ENCODE data around the gene MRPL41.
"Not testable (repeated sequence)": the region's sequence is repeated elsewhere in the genome, so short reads cannot be mapped to it uniquely, and the experiment has no call there.

Gene MRPL41

DNA sequence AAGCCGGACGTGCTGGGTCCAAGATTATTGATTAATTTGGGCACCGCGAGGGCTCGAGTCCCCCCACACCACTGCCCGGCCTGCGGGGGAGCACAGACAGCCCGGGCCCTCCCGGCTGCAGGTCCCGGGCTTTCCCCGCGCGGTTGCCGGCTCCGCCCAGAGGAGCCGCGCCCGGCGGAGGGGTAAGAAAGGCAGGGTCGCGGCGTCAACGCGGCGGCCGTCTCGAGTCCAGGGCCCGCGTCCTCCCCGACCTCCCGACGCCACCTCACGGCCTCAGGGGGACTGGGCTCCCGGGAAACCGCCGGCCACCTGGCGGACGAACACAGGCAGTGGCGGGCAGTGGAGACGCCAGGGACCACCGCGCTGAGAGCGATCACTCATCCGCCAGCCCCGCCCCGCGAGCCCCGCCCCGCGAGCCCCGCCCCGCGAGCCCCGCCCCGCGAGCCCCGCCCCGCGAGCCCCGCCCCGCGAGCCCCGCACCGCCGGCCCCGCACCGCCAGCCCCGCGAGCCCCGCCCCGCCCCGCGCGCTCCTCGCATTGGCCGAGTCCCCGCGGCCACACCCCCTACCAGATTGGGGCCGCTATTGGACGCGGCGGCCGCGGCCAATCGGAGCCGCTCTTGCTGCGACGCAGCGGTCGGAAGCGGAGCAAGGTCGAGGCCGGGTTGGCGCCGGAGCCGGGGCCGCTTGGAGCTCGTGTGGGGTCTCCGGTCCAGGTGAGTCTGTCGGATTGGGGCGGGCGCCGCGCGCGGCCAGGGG, at the start of gene MRPL41:
TSS of gene MRPL41 (plus strand) at position 616 of the 758 bp plus-strand sequence. CDS start 203 bp downstream, outside the sequence.
- peak; percentile 84 for DNase-seq (ENCODE audit: low spot score)

DNA sequence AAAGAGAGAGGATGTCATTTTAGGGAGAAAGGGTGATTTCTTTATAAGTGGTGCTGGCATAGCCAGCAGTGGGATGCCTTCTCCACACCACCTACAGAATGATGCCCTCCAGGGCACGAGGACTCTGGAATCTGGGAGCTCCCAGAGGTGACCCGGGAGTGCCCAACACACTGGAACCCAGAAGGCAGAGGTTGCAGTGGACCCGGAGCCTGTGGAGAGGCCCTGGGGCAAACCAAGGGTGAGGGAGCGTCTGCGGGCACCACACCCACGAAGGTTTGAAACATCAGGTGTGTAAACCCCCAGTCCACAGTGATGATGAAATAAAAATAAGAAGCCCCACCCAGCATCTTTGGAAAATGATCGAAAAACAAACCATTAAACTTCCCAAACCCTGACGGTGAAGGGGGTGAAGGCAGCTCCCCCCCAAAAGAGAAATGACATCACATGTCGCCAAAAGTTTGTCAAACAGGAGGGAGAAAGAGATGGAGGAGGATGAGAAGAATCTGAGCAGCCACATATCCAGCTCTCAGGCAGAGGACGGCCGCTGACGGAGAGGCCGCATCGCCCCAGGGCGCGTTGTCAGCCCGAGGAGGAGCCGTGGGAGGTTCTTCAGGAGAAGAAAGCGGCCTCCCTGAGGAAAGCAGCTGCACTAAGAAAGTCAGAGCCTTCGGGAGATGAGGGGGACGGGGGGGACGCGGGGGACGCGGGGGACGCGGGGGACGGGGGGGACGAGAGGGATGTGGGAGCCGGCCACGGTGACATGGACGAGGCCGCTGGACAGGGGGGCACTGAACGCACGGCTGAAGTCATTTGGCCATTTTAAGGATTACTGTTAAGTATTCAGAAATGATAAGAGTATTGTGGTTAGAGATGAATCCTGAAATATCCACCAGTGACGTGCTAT, 49.4 kb upstream of the MRPL41 start:
- DNase-seq (ENCODE audit: low spot score), result no peak

DNA sequence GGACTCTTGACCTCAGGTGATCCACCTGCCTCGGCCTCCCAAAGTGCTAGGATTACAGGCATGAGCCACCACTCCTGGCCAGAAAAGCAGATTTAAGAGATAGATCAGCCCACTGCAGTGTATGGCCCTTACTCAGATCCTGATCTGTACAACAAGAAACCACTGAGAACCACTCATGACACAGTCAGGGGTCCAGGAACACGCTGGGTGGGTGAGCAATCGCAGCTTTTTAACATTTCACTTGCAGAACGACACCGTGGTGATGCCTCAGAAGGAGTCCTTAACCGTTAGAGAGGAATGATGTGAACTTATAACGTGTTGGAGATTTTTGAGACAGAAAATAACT, 47.3 kb upstream of the MRPL41 start:
- DNase-seq (ENCODE audit: low spot score), result no peak

DNA sequence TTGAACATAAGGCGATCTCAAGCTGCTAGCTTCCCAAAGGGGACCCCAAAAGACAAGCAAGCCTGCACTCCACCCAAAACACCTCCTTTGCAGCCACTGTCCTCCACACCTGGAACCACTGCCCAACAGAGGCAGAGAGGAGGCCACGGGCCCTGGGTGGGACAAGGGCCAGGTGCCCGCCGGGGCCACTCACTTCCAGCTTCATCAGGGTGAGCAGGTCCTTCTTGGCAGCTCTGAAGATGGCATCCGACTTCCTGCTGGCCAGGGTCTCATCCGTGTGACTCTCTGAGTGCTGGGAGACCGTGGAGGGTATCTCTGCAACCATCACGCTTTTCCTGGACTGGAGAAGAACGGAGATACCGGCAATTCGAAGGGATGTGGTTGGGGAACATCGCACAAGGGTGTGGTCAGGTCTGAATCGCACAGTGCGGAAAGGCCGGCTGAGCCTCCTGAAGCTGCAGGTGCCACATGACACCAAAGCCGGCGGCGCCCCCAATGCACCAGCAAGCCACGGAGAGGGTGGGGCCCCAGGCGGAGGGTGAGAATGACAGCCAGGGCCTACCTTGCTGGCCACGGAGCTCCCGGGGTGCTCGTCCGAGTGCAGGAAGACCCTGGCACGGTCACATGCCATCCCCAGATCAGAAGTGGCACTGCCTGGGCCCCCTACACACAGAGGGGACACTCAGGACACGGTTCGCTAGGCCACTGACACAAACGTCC, 46.1 kb upstream of the MRPL41 start:
- no peak for DNase-seq (ENCODE audit: low spot score)

DNA sequence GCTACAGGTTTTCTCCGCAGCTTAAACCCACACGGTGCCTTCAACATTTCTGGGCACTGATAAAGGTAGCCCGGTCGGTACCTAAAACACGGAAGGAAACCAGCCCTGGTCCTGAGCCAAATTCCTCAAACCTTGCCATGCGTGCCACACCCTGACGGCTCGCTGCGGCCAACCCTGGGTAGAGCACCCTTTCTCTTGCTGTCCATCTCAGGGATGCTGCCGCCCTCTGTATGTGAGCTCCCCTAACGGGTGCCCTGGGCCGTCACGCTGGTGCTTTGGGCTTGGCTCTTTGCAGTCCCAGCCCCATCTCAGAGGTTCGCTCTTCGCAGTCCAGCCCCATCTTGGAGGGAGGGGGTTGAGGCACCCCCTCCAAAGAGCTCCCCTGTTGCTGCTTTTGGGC, 45.4 kb upstream of the MRPL41 start:
- no peak for DNase-seq (ENCODE audit: low spot score)

DNA sequence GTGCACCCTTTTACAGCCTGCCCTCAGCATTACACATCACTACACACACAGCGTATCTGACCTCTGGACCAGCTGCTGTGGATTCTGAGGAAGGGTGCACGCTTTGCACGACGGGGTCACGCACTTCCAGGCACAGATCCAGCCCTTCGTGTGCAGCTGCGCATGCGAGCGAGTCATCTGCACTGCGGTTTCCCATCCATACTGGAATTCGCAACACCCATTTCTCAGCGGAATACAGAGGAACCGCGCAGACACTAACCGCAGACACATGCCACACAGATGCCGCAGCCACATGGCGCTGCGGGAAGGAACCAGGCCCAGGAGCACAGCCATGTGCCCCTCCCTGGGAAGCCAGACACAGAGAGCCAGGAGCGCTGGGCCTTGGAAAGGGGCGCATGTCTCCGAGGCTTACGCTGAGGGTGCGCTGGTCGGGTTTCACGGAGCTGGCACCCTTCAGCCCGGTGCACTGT, 44.9 kb upstream of the MRPL41 start:
- DNase-seq (ENCODE audit: low spot score), result no peak

DNA sequence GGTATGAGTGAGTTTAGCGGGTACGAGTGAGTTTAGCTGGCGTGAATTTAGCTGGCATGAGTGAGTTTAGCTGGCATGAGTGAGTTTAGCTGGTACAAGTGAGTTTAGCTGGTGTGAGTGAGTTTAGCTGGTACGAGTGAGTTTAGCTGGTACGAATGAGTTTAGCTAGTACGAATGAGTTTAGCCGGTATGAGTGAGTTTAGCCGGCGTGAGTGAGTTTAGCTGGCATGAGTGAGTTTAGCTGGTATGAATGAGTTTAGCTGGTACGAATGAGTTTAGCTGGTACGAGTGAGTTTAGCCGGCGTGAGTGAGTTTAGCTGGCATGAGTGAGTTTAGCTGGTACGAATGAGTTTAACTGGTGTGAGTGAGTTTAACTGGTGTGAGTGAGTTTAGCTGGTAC, 42.5 kb upstream of the MRPL41 start:
- no peak for DNase-seq (ENCODE audit: low spot score)

DNA sequence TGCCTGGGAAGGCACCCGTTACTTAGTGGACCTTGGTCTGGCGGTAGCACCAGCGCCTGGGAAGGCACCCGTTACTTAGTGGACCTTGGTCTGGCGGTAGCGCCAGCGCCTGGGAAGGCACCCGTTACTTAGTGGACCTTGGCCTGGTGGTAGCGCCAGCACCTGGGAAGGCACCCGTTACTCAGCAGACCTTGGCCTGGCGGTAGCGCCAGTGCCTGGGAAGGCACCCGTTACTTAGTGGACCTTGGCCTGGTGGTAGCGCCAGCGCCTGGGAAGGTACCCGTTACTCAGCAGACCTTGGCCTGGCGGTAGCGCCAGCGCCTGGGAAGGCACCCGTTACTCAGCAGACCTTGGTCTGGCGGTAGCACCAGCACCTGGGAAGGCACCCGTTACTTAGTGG, 40.6 kb upstream of the MRPL41 start:
- DNase-seq (ENCODE audit: low spot score), result not testable (repeated sequence)

DNA sequence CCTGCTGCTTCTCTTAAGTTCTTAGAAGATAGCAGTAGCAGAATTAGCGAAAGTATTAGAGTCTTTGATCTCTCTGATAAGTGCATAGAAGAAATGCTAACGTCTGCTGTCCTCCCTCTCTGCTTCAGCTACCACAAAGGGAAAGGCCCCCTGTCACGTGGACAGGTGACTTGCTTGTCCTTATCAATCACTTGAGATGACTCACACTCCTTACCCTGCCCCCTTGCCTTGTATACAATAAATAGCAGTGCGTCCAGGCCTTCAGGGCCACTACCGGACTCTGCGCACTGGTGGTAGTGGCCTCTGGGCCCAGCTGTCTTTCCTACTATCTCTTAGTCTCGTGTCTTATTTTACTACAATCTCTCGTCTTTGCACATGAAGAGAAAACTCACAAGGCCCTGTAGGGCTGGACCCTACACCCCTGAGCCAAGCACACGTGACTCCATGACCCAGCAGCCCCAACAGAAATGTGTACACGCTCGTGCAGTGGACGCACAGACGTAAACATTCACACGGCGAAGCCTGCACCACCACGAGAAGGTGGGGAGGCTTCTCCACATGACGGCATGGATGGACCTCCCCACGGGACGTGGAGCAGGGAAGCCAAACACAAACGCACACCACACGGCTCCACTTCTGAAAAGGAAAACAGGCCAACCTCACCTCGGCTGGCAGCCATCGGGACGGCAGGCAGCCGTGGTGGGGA, 39.8 kb upstream of the MRPL41 start:
- no peak for DNase-seq (ENCODE audit: low spot score)

DNA sequence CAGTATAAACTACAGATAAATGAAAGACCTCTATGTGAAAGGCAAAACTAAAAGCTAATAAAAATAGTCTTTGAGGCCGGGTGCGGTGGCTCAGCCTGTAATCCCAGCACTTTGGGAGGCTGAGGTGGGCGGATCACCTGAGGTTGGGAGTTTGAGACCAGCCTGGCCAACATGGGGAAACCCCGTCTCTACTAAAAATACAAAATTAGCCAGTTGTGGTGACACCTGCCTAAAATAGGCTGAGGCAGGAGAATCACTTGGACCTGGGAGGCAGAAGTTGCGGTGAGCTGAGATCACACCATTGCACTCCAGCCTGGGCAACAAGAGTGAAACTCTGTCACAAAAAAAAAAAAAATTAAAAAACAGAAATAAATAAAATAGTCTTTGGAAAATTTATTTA, 38.5 kb upstream of the MRPL41 start:
- DNase-seq (ENCODE audit: low spot score), result not testable (repeated sequence)

DNA sequence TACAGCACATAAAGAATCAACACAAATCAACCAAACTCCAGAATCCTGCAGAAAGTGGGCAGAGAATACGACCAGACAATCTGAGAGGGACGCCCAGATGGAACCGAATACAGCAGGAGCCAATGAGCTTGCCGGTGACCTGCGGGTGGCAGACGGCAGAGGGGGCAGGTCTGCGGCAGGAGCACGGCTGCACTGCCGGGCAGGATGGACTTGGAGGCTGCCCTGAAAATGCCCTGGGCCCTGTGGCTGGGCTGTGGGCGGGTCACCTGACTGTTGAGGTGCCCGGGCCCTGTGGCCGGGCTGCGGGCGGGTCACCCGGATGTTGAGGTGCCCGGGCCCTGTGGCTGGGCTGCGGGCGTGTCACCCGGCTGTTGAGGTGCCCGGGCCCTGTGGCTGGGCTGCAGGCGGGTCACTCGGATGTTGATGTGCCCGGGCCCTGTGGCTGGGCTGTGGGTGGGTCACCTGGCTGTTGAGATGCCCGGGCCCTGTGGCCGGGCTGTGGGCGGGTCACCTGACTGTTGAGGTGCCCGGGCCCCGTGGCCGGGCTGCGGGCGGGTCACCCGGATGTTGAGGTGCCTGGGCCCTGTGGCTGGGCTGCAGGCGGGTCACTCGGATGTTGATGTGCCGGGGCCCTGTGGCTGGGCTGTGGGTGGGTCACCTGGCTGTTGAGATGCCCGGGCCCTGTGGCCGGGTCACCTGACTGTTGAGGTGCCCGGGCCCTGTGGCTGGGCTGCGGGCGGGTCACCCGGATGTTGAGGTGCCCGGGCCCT, 37.7 kb upstream of the MRPL41 start:
- not testable (repeated sequence) for DNase-seq (ENCODE audit: low spot score)

DNA sequence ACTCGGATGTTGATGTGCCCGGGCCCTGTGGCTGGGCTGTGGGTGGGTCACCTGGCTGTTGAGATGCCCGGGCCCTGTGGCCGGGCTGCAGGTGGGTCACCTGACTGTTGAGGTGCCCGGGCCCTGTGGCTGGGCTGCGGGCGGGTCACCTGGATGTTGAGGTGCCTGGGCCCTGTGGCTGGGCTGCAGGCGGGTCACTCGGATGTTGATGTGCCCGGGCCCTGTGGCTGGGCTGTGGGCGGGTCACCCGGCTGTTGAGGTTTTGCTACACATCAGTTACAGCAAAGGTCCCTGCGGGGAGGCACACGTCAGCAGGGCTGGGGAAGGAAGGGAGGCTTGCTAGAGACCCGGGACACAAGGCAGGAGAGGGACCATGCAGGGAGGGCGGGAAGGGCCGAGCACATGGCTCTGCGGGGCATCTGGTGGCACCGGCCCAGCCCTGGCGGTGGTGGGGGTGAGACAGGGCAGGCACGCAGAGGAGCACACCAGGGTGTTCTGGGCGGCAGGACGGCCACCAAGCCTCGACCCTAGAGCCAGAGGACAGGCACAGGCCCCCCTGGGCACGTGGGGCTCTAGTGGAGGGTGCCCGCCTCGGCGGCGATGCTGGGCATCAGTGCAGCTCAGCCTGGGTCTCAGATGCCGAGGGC, 36.9 kb upstream of the MRPL41 start:
- DNase-seq (ENCODE audit: low spot score), result no peak

DNA sequence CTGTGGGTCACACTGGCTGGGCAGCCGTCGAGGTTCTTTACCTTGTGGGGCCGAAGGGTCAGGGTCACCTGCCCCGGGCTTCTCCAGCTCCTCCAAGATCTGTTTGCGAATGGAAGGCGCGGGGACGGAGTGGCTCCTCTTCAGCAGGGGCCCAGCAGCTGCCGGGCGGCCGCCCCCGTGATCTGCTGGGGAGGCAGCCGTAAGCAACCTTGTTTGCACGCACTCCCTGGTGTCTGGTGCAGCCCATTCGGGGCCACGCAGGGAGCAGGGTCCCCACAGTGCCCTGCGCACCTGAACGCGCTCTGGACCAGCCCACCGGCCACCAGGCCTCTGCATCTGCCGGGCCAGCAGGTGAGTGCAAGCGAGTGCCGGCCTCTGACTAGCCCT, 36.3 kb upstream of the MRPL41 start:
- DNase-seq (ENCODE audit: low spot score), result no peak

DNA sequence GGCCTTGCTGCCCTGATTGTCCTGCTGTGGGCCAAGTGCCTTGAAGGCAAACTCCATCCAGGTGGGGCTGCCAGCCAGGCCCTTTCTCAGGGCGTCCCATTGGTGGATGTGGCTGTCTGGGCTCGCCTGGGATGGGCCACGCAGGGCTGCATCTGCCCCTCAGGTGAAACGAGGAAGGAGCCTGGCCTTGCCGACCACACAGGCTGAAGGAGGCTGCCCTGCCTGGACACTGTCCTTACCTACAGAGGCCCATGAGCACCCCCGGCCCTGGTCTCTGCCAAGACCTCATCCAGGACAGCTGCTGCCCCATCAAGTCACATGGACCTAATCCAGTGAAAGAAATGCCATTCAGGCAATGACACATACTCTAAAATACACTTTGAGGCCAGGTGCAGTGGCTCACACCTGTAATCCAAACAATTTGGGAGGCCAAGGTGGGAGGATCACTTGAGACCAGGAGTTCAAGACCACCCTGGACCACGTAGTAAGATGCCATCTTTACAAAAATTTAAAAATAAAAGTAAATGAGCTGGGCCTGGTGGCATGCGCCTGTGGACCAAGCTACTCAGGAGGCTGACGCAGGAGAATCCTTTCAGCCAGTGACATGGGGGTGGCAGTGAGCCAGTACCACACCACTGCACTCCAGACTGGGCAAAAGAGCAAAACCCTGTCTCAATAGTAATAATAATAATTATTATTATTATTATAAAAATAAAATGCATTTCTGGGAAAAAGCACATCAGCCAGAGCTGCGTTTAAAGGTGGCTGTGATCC, 35.3 kb upstream of the MRPL41 start:
- no peak for DNase-seq (ENCODE audit: low spot score)

DNA sequence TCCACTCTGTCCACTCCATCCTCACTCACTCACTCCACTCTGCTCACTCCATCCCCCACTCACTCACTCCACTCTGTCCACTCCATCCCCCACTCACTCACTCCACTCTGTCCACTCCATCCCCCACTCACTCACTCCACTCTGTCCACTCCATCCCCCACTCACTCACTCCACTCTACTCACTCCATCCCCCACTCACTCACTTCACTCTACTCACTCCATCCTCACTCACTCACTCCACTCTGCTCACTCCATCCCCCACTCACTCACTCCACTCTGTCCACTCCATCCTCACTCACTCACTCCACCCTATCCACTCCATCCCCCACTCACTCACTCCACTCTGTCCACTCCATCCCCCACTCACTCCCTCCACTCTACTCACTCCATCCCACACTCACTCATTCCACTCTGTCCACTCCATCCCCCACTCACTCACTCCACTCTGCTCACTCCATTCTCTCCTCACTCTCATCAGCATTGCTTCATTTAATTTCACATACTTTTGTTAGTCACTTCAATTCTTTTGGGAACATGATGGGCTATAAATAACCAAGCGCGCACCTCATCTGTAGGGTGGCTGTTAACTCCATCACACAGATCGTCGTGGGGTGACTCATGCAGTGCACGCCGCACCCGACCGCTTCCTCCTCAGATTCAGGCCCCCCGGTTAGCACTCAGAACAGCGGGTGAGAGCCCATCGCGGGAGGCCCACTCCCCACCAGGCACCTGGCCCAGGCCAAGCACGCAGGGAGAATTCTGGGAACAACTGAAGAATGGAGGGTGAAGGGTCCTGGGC, 32.8 kb upstream of the MRPL41 start:
- DNase-seq (ENCODE audit: low spot score), result not testable (repeated sequence)

DNA sequence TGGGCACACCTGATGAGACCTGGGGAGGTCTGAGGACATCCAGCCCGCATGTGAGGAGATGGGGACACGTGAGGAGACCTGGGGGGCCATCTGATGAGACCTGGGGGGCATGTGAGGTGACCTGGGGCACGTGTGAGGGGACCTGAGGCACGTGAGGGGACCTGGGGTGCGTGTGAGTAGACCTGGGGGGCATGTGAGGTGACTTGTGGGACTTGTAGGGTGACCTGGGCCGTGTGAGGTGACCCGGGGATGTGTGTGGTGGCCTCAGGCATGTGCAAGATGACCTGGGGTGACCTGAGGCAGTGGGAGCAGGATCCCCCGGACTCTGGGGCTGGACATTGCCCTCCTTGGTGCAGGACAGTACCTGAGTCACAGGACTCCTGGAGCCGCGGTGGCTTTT, 32.1 kb upstream of the MRPL41 start:
- no peak for DNase-seq (ENCODE audit: low spot score)

DNA sequence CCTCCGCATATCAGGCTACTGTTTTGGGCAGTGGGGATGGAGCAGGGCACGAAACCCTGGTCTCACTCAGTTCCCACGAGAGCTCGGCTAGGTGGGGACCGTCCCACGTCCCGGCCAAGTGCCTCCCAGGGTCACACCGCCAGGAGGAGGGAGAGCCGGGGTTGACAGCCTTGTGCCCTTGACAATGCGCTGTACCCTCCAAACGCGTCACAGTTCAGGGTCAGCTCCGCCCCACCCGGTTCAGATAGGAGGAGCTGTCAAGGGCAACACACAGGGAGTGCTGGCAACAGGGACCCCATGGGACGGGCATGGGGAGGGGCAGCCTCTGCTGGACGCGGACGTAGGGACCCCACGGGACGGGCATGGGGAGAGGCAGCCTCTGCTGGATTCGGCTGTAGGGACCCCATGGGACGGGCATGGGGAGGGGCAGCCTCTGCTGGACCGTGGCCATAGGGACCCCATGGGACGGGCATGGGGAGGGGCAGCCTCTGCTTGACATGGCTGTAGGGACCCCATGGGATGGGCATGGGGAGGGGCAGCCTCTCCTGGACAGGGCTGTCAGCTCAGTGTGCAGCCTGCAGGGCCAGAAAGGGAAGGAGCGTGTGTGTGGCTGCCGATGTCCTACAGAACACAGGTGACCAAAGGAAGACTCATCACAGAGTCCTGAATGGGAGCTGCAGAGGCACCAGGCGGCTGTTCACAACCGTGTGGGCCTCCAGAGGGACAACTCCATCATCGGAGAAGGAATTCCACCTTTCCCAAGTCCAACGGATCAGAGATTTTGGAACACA, 30.9 kb upstream of the MRPL41 start:
- no peak for DNase-seq (ENCODE audit: low spot score)

DNA sequence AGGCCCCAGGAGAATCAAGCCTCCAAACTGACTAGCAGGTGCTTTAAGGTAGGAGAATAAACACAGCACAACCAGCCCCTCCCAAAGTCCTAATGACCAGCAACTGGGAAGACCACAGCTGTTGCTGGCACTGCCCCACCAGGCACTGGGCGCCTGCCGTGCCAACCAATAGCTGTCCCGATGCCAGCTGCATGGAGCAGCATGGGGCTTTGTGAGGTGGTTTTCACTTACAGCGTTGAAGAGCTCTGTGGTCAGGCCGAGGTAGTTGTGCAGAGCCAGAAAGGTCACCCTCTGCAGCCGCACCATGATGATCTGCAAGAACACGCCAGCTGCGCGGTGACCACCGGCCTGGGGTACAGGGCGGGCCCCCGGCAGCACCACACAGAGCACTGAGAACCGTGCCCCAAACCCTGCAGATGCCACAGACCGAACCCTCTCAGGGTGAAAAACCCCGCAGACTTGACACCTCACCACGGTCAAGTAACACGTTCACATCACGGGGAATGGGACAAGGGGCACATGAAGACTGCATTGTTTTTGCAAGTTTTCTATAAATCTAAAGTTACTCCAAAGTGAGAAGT, 30.2 kb upstream of the MRPL41 start:
- DNase-seq (ENCODE audit: low spot score), result no peak

All from pons (tissue), 1 donor.